NCI-H2081 (cell line): Measurements from ENCODE around the gene IRX6.

Source experiments
- DNase-seq, 2 experiments: peaks; one replicate each; lab custom pipeline; 2025; lab: John Stamatoyannopoulos, UW

The IRX6 gene

GRCh38 chr16:55323637-55324271, at the start of gene IRX6:
Gene IRX6, plus strand, starts transcription at chr16:55324203. Its CDS starts 889 bp downstream, at chr16:55325092.
- peak; percentile 17 to 20 for DNase-seq

- DNase-seq = no peak
These were observed 49.6 kb upstream of the IRX6 start for GRCh38 chr16:55274391-55274790.

DNA sequence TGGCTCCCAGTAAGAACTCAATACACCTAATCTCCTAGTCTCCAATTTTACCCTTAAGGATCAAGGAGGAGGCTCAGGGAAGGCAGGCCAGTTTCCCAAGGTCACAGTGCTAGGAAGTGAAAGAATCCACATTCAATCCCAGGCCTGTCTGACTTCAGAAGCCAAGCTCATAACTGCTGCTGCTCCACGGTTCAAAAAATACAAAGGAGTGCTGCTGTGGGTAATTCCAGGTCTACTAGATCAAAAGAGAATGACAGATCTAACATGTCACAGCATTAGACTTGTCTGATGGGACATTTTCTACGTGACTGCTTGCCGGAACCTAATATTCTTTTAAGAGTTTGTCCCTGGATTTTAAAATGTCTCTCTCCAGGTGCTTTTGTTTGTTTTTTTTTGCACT, 48.8 kb upstream of the IRX6 start:
- DNase-seq = no peak

- DNase-seq = no peak
These were observed 48.1 kb upstream of the IRX6 start for GRCh38 chr16:55275869-55276268.

DNA sequence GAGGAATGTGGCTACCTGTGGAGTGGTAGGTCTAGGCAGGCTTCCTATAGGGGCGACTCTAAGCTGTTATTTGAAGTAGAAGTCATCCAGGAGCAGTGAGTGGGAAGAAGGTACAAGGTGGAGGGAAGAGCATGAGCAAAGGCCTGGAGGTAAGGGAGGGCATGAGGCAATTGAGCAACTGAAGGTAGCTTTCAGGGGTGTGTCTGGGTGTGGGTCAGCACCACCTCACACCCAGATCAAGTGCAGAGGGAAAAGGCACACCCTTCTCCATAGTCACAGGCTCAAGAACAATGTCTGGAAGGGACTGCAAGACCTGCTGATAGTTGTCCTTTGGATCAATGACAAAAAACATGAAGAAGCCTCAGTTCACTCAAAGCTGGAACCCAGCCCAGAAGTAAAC, 46.5 kb upstream of the IRX6 start:
- DNase-seq = no peak

DNA sequence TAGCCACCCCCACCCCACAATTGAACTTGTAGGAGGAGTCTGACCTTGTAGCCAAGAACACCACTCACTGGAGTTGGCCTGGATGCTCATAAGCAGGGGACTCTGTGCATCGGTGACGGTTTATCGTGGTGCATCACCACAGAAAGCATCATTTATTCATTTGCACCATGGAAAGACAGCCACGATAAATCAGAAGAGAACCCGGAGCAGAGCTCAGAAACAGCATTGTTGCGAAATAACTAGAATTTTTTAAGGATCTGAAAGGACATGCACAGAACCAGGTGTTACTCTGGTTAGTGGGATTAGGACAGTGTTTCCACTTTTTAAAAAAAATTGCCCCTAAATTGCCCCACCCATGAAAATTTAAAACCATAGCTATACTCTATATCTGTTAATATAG, 44.4 kb upstream of the IRX6 start:
- no peak for DNase-seq

DNA sequence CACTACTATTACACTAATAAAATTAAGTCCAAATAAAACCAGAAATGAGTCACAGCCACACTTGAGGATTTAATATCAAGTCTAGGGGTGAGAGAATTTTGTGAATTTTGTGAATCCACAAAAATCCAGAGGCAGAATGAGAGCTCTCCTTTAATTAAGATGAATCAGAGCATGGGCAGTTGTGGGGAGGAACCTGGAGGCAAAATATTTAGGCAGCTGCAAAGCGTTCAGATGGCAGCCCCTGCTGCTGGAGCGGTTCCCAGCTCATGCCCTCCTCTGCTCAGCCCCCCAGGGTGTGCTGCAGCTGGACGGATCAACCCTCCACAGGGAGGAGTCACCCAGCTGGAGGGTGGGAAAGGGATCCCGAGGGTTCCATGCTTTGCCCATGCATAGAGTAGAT, 43.4 kb upstream of the IRX6 start:
- peak; percentile 17 to 52 for DNase-seq

- no peak for DNase-seq
These were observed 41.6 kb upstream of the IRX6 start for GRCh38 chr16:55282441-55282840.

- DNase-seq = peak in 1 of 2 experiments; percentile 56
These were observed 39.9 kb upstream of the IRX6 start for GRCh38 chr16:55283812-55284717.

DNA sequence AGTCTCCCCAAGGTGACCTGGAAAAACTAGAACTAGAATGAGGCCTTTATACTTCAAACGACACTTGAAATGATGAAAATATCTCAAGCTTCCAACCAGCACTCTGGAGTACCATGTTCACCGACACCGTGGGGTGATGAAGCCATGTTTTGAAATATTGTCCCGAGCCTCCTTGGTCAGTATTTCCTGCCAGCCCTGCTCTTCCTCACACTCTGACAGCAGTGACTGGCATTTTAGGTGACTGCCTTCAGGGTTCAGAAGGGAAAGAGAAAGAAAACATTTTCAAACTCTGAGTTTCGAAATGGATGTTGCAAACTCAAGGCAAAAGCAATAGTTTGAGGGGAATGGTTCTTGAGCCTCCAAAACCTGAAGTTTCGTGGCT, 39.3 kb upstream of the IRX6 start:
- DNase-seq = no peak

GRCh38 chr16:55285586-55285985, 38.4 kb upstream of the IRX6 start:
- peak in 1 of 2 experiments; percentile 7 for DNase-seq

GRCh38 chr16:55289353-55289752, 34.6 kb upstream of the IRX6 start:
- no peak for DNase-seq

DNA sequence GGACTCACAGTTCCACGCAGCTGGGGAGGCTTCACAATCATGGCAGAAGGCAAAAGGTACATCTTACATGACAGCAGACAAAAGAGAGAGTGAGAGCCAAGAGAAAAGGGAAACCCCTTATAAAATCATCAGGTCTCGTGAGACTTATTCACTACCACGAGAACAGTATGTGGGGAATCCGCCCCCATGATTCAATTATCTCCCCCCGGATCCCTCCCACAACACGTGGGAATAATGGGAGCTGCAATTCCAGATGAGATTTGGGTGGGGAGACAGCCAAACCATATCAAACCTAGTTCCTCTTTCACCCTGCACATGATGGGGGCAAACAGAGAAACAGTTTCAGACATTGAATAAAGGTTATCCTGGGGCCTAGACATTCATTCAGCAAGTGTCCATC, 32.2 kb upstream of the IRX6 start:
- DNase-seq = no peak

DNA sequence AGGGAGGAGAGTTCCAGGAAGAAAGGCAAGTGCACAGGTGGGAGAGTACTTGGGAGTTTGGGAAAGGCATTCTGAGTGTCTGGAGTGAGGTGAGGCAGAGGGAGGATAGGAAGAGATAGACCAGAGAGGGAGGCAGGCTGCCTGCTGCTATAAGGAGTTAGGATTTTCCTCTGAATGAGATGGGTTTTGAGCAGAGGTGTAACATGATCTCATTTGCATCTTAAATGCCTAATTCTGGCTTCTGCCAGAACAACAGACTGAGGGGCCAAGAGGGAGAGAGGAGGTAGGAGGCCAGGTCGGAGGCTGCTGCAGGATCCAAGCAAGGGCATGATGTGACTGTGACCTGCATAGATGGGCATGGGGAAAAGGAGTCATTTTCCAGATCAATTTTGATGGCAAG, 31.5 kb upstream of the IRX6 start:
- no peak for DNase-seq

- no peak for DNase-seq
These were observed 29.9 kb upstream of the IRX6 start for GRCh38 chr16:55294129-55294528.

- DNase-seq = no peak
These were observed 29.1 kb upstream of the IRX6 start for GRCh38 chr16:55294931-55295342.

- DNase-seq = no peak
These were observed 26.7 kb upstream of the IRX6 start for GRCh38 chr16:55297062-55297909.

GRCh38 chr16:55297910-55298479, 26.0 kb upstream of the IRX6 start:
- no peak for DNase-seq

- DNase-seq = no peak
These were observed 22.5 kb upstream of the IRX6 start for GRCh38 chr16:55301385-55302008.

GRCh38 chr16:55302635-55303034, 21.4 kb upstream of the IRX6 start:
- DNase-seq = no peak

DNA sequence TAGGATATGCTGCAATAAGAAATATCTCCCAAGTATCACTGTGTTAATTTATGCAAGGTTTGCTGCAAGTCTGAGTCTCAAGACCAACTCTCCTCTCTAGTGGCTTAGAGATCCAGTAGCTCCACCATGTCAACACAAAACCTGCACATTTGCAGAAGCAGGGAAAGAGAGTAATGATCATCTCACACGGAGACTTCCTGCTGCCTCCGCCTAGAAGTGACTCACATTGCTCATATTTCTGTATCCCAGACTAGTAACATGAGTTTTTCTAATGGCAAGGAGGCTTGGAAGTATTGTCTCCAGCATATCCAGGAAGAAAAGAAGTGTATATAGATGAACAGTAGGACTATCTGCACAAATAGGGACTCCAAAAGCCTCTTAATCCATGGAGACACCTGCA, 15.0 kb upstream of the IRX6 start:
- no peak for DNase-seq

- DNase-seq = no peak
These were observed 1.7 kb upstream of the IRX6 start for GRCh38 chr16:55322327-55322726.
